A549 (cell line): ENCODE results near the gene C16orf89. TPM values are rescaled to one million over a fixed set of nuclear protein-coding genes. Genes with fewer than 3 reads are reported as not detected.
A peak's percentile ranks its signal among the peaks of the same experiment; 100 is the strongest.

ENCODE experiments used
- ATAC-seq, 2 experiments: fragments of 200-7000 bp in 1 of 2; fragments of >200 bp in 1 of 2; cut with Nextera tagmentation in 1 of 2; cut with Tn5 transposase in 1 of 2; 3 replicates each; pipeline versions ENCODE4 v1.8.0 to v1.9.1; 2018 to 2020; ENCODE audit warnings: mild to moderate bottlenecking in 1 of 2, moderate library complexity in 1 of 2
- CTCF ChIA-PET: fragments of 300-600 bp; sonication (Branson Sonifier 250); formaldehyde crosslinking; extraction: SDS; loops from one replicate; lab custom pipeline; 2021; ENCODE audit warnings: antibody characterized with exemption, inconsistent platforms; lab: Yijun Ruan, JAX
- POLR2A ChIA-PET: fragments of 350-600 bp; formaldehyde crosslinking; extraction: SDS; loops from one replicate; lab custom pipeline; 2021; ENCODE audit warnings: antibody characterized with exemption, inconsistent platforms; lab: Yijun Ruan, JAX
- DNase-seq, 2 experiments: peaks; one replicate each; pipeline versions ENCODE4 v3.0.0 to v3.0.0-alpha.2; 2011 to 2016; ENCODE audit warnings: low read depth in 1 of 2, low spot score in 1 of 2
- FAIRE-seq: peaks from 2 replicates; lab custom pipeline; 2011; peaks lifted over from hg19 to GRCh38; lab: Jason Lieb, UNC
- H3K27ac ChIP-seq, 2 experiments: fragments of >200 bp; sonication (Bioruptor Twin); formaldehyde crosslinking; 3 replicates each; pipeline ENCODE4 v1.5.1; 2016 to 2017
- H3K4me1 ChIP-seq: fragments of >200 bp; sonication (Bioruptor Twin); formaldehyde crosslinking; 3 replicates; pipeline ENCODE4 v1.6.1; 2016
- H3K4me2 ChIP-seq: fragments of >200 bp; sonication (Bioruptor Twin); formaldehyde crosslinking; 3 replicates; pipeline ENCODE4 v1.6.1; 2016
- H3K4me3 ChIP-seq: fragments of >200 bp; sonication (Bioruptor Twin); formaldehyde crosslinking; 3 replicates; pipeline ENCODE4 v1.5.1; 2016
- H3K9me3 ChIP-seq: fragments of >200 bp; sonication (Bioruptor Twin); formaldehyde crosslinking; 3 replicates; pipeline ENCODE4 v1.6.1; 2016
- BHLHE40 ChIP-seq: IDR thresholded peaks from 2 replicates; pipeline ENCODE4 v1.6.1; 2012; ENCODE audit warnings: low read depth, low read length, inconsistent platforms
- ESRRA ChIP-seq: fragments of 150-350 bp; IDR thresholded peaks from 2 replicates; pipeline ENCODE4 v1.6.1; 2014; ENCODE audit warnings: mild to moderate bottlenecking, low read length, borderline replicate concordance
- FOXS1 ChIP-seq: fragments of 250-450 bp; sonication (Bioruptor Pico); IDR thresholded peaks from 2 replicates; pipeline ENCODE4 v1.5.0; 2020; ENCODE audit warnings: mild to moderate bottlenecking, moderate library complexity
- HDAC2 ChIP-seq: fragments of 200-600 bp; sonication (generic); IDR thresholded peaks from 2 replicates; pipeline ENCODE4 v1.6.1; 2016
- NFE2L2 ChIP-seq: fragments of 150-350 bp; conservative IDR thresholded peaks from 2 replicates; pipeline ENCODE4 v1.6.1; 2014; ENCODE audit warnings: low read length
- RAD21 ChIP-seq, 2 experiments: fragments of >200 bp in 1 of 2; sonication (Bioruptor Twin) in 1 of 2; formaldehyde crosslinking in 1 of 2; IDR thresholded peaks in 1 of 2; conservative IDR thresholded peaks in 1 of 2; 2 replicates in 1 of 2; 3 replicates in 1 of 2; pipeline ENCODE4 v1.6.1; 2012 to 2018; ENCODE audit warnings: inconsistent platforms in 1 of 2
- RFX5 ChIP-seq: fragments of 450-650 bp; IDR thresholded peaks from 2 replicates; pipeline ENCODE4 v1.7.1; 2014; ENCODE audit warnings: antibody characterized with exemption, mild to moderate bottlenecking, moderate library complexity
- SMC3 ChIP-seq: fragments of >200 bp; sonication (Bioruptor Twin); formaldehyde crosslinking; IDR thresholded peaks from 3 replicates; pipeline ENCODE4 v1.6.1; 2018; ENCODE audit warnings: inconsistent platforms
- SREBF2 ChIP-seq: fragments of 450-650 bp; IDR thresholded peaks from 2 replicates; pipeline ENCODE4 v1.6.1; 2014; ENCODE audit warnings: mild to moderate bottlenecking, moderate library complexity
- TFCP2L1 ChIP-seq: fragments of 250-450 bp; sonication (Bioruptor Pico); IDR thresholded peaks from 2 replicates; pipeline ENCODE4 v1.5.0; 2021; ENCODE audit warnings: mild to moderate bottlenecking
- TP53 ChIP-seq: fragments of 250-450 bp; sonication (Bioruptor Pico); IDR thresholded peaks from 2 replicates; pipeline ENCODE4 v1.5.0; 2021; ENCODE audit warnings: mild to moderate bottlenecking, moderate library complexity
- ZFP36 ChIP-seq: fragments of 450-650 bp; IDR thresholded peaks from 2 replicates; pipeline ENCODE4 v1.6.1; 2014; ENCODE audit warnings: borderline replicate concordance; ENCODE audit not compliant: partially characterized antibody
- ZNF302 ChIP-seq: fragments of 250-450 bp; sonication (Bioruptor Pico); IDR thresholded peaks from 2 replicates; pipeline ENCODE4 v1.9.0; 2021; ENCODE audit warnings: inconsistent platforms, mild to moderate bottlenecking, moderate library complexity
- WGBS: methylation state at CpG from one replicate; pipeline ENCODE4 v1.1.6; 2017; ENCODE audit errors: missing lambda C conversion rate; 5-methylcytosine and 5-hydroxymethylcytosine counted together
- polyA plus RNA-seq, 4 experiments: library from polyadenylated mRNA; depleted of rRNA in 3 of 4; stranded (reverse); fragments of >200 nt; fragmentation: RNase III in 1 of 4; extraction: RNeasy Plus Mini Kit Qiagen cat#74134 plus additional on column Dnase treatment in 1 of 4; gene quantifications; 2 replicates in 3 of 4; 3 replicates in 1 of 4; pipeline ENCODE4 v1.2.3, GENCODE V29; 2011 to 2017
- TF ChIP-seq, protein P1 (sequence below): fragments of 250-450 bp; sonication (Bioruptor Pico); IDR thresholded peaks from 2 replicates; pipeline ENCODE4 v1.5.0; 2021; ENCODE audit warnings: mild to moderate bottlenecking, moderate library complexity, borderline replicate concordance
- TF ChIP-seq, protein P2 (sequence below): fragments of 250-450 bp; sonication (Bioruptor Pico); IDR thresholded peaks from 2 replicates; pipeline ENCODE4 v1.5.0; 2020; ENCODE audit warnings: low read depth, mild to moderate bottlenecking, moderate library complexity
- TF ChIP-seq, protein P3 (sequence below): IDR thresholded peaks from 2 replicates; pipeline ENCODE4 v1.6.1; 2012

Gene C16orf89
- polyA plus RNA-seq, 2 of the 4 experiments (the other 2 are of a cell fraction), result not detected

DNA sequence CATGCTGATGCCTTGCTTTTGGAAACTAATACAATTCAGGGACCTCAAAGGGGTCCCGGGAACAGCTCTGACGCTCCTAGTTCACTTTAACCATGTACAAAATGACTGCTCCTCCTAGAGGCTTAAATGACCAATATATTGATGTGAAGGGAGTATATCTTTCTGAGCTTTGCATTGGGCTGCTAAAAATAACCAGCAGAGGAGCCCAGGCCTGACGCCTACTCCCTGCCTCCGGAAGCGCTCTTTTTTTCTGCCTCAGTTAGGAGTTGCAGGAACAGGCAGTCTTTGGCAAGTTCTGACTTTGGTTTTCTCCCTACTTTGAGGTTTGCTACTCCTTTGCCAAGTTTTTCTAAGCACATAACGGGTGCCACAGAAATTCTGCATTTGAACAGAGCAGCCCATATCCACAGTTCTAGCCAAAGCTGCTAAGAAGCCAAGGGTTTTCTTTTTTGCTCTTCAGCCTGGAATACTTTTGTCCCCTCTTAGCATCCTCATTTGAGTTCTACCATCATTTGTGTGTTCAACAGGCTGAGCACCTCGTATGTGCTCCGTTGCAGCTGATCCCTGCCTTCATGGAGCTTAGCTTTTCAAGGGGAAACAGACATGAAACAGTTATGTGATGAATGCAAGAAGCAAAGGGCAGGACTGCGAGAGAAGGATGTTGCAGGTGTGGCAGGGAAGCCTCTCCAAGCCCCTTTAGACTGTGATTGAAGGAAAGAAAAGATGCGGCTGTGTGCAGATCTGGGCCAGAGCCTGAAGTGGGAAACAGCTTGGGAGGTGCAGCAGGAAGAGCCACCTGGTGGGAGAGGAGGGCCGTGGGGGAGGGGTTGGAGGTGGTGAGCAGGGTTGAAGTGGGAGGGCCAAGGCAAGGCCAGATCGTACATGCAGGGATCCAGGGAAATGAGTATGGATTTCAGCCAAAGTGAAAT lies 29.3 kb downstream of the C16orf89 start:
- CTCF ChIA-PET, result interaction anchor here (0.7 to 1.8 kb wide), 4 partner anchors 9 to 30 kb away, joined by 3 read pairs; no protein-coding TSS in a partner anchor
- Histone ChIP-seq H3K4me1 (peaks cover 12% of the 10 kb centered on the region), H3K4me3 (no peak overlapping the region), H3K4me2 (no peak overlapping the region), H3K27ac (no peak overlapping the region), H3K9me3 (no peaks in the 10 kb centered on the region)
- POLR2A ChIA-PET, result no interaction called here
- peak in 1 of 2 experiments; percentile 24; a peak in 2 of 6 replicates for ATAC-seq
- no peak for FAIRE-seq
- 36% methylated on average over 12 of the region's 12 CpGs for WGBS
- TF ChIP-seq, protein P1, sequence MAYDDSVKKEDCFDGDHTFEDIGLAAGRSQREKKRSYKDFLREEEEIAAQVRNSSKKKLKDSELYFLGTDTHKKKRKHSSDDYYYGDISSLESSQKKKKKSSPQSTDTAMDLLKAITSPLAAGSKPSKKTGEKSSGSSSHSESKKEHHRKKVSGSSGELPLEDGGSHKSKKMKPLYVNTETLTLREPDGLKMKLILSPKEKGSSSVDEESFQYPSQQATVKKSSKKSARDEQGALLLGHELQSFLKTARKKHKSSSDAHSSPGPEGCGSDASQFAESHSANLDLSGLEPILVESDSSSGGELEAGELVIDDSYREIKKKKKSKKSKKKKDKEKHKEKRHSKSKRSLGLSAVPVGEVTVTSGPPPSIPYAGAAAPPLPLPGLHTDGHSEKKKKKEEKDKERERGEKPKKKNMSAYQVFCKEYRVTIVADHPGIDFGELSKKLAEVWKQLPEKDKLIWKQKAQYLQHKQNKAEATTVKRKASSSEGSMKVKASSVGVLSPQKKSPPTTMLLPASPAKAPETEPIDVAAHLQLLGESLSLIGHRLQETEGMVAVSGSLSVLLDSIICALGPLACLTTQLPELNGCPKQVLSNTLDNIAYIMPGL (CRISPR knock-in tag), result no peak
- TF ChIP-seq ZFP36 (no peak), HDAC2 (no peak), ZNF302 (CRISPR knock-in tag) (no peak), BHLHE40 (no peak)
- TF ChIP-seq, protein P2, sequence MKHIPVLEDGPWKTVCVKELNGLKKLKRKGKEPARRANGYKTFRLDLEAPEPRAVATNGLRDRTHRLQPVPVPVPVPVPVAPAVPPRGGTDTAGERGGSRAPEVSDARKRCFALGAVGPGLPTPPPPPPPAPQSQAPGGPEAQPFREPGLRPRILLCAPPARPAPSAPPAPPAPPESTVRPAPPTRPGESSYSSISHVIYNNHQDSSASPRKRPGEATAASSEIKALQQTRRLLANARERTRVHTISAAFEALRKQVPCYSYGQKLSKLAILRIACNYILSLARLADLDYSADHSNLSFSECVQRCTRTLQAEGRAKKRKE, result no peak
- DNase-seq, result no peak

DNA sequence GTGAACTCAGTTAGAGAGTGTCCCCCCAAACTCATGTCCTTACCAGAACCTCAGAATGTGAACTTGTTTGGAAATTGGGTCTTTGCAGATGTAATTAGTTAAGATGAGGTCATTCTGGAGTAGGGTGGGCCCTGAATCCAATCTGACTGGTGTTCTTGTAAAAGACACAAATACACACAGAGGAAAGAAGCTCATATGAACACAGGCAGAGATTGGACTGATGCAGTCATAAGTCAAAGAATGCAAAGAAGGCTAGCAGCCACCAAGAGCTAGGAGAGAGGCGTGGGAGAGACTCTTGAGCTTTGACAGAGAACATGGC lies 29.9 kb downstream of the C16orf89 start:
- Histone ChIP-seq H3K9me3 (no peaks in the 10 kb centered on the region), H3K4me3 (no peak overlapping the region), H3K4me2 (no peak overlapping the region), H3K27ac (no peak overlapping the region), H3K4me1 (peaks cover 11% of the 10 kb centered on the region)
- TF ChIP-seq SREBF2, result no peak
- TF ChIP-seq RFX5, result no peak
- no peak for TF ChIP-seq SMC3
- FAIRE-seq (no peak), DNase-seq (no peak), ATAC-seq (no peak)
- CTCF ChIA-PET, result interaction anchor here (0.8 to 1.8 kb wide), 3 partner anchors 20 to 31 kb away, joined by 3 read pairs; no protein-coding TSS in a partner anchor
- WGBS, result 42% methylated on average over 1 of the region's 1 CpG
- POLR2A ChIA-PET, result no interaction called here

DNA sequence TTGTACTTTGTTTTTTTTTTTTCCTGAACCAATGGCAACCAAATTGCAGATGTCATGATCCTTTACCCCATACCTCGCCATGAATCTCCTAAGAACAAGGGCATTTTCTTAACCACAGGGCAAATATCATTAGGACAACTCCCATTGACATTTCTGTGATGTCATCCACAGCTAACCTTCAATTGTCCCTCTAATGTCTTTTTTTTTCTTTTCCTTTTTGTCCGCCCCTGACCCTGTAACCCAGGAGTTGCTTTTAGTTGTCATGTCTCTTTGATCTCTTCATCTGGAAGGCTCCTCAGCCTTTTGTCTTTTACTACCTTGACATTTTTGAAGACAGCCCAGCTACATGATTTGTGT lies 31.6 kb downstream of the C16orf89 start:
- FAIRE-seq (no peak), DNase-seq (no peak), ATAC-seq (no peak)
- H3K4me2 ChIP-seq, result peak overlapping the region; percentile 85
- CTCF ChIA-PET, result interaction anchor here (0.5 to 2.5 kb wide), 3 partner anchors 9 to 1412 kb away, joined by 3 to 12 read pairs (median 3); no protein-coding TSS in a partner anchor
- peak overlapping the region; percentile 79 to 89 for H3K27ac ChIP-seq
- peak overlapping the region; percentile 92 for H3K4me3 ChIP-seq
- H3K9me3 ChIP-seq, result no peaks in the 10 kb centered on the region
- WGBS, result 15% methylated on average over 2 of the region's 2 CpGs
- H3K4me1 ChIP-seq, result peaks cover 11% of the 10 kb centered on the region
- TF ChIP-seq TP53 (CRISPR knock-in tag) (no peak), TFCP2L1 (CRISPR knock-in tag) (no peak), BHLHE40 (no peak), FOXS1 (no peak), RFX5 (no peak), RAD21 (conservative IDR thresholded peaks at IDR 0.05 in 1 of 2, IDR thresholded peaks at IDR 0.05 in 1 of 2) (no peak), NFE2L2 (no peak), ESRRA (no peak), SREBF2 (no peak)
- TF ChIP-seq, protein P3, sequence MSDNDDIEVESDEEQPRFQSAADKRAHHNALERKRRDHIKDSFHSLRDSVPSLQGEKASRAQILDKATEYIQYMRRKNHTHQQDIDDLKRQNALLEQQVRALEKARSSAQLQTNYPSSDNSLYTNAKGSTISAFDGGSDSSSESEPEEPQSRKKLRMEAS, result no peak
- TF ChIP-seq, all 56 proteins: peak for 0
- POLR2A ChIA-PET, result interaction anchor here (0.5 to 1.3 kb wide), 3 partner anchors 8 to 18 kb away, joined by 3 to 5 read pairs (median 3); no protein-coding TSS in a partner anchor
